Activated T-cell treated with anti-CD3 and anti-CD28 coated beads, Interleukin-2, amount 50 U/mL, for 1 hour (primary cell): ENCODE data around the gene DGCR8.

Source experiments
- DNase-seq: peaks from one replicate; pipeline ENCODE4 v3.0.0-alpha.2; 2020

The DGCR8 gene

DNA sequence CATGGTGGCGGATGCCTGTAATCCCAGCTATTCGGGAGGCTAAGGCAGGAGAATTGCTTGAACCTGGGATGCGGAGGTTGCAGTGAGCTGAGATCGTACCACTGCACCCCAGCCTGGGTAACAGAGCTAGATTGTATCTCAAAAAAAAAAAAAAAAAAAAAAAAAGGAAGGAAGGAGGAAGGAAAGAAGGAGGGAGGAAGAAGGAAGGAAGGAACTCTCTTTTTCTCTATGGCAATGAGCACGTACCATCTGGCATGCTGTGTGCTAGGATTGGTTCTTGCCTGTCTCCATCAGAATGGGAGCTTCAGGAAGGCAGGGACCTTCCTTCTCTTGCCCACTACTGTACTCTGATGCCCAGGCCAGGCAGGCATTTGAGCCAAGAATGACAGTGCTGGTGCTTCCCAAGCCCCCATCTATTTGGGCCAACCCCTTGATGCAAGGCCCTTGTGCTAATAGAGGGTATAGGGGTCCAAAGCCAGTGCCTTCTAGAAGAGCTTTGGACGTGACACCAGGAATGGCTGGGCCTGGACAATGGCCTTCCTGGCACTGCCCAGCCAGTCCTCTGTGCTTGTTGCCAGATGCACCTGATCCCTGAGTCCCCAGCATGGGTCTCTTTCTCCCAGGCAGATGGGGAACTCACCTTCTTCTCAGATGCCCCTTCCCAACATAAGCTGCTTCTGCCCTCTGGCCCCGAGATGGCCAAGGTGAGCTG lies 10.6 kb upstream of the DGCR8 start:
- DNase-seq = no peak

DNA sequence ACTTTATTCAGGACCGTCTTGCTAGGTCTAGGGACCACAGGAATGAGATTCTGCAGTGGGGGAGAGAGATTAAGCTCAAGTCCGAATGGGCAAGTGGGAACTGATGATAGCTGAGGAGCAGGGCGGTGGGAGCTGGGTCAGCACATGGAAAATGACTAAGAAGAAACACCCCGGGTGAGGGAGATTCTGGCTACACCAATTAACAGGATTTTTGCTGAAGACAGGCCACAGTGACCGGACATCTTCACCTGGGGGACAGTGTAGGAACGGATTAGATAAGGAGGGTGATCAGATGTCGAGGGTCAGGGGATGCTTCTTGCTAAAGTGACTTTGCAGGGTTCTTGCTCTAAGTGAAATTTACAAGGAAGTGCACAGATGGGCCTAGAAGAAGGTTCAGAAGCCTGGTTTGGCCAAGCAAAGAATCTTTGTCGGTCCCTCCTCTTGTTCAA lies 8.5 kb upstream of the DGCR8 start:
- DNase-seq = no peak

DNA sequence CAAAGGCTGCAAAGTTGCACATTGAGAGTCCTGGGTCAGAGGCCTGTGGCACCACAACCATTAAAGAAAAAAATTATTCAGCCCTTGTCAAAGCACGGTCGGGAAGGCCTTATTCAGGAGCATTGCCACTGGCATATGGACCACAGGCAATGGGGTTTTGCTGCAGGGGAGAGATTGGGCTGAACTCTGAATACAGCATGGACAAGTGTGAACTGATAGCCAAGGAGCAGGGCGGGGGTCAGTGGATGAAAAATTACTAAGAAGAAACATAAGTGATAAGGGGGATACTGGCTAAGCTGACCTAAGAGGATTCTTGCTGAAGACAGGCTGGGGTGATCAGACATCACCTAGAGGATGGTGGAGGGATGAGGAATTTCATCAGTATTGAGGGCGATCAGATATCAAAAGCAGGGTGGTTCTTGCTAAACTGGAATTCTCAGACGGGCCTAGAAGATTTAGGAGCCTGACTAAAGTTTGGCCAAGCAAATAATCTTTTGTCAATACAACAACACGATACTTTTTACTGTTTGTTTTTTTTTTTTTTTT lies 3.3 kb upstream of the DGCR8 start:
- DNase-seq = no peak

DNA sequence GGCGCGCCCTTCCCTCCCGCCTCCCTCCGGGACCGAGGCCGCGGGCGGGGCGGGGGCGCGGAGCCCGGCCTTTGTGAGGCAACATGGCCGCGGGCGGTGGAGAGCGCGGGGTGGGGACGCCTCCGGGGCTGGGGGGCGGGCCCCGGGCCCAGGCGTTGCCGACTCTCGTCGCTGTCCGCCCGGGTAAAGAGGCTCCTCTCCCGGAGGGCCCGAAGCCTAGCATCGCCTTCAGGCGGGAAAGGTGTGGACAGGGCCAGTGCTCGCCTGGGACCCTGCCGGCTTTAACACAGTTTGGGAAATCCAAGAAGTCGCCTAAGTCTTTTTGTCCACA lies 369 bp downstream of the DGCR8 start:
- DNase-seq = peak; percentile 81

DNA sequence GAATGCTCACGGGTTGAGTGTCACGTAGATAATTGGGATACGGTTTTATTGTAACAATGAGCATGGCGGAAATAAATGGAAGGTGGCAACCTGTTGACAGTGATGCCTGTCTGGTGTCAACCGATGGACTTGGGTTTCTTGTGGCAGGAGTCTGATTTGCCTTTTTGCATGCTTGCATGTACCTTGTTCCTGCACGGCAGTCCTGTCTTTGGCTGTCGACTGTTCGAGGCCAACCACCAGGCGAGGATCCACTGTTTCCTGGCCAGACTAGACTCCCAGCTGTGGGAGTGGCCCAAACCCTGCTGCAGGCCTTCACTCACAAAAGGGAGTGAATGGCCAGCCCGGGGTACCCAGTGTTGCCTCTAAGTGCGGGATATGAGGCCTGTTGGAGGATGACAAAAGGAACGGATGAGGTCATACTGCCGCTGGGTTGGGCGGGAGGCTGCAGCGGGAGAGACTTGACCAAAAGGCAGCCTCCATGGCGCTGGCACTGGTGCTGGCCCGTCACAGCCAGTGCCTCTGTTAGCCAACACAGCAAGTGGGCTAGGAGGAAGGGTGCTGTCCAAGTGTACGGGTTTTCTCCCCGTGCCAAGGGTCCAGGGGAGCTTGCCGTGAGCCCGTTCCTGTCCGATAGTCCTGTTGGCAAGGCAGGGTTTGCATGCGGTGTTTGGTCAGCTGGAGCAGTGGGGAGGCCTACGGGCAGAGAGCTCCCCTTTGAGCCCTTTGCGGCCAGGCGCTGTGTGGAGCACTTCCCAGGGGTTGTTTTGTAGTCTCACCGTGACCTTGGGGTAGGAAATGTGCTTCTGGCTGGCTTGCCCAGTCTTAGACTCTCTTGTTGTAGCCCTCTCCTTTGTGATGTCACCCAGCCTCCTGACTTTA lies 974 bp downstream of the DGCR8 start:
- DNase-seq = peak; percentile 32

DNA sequence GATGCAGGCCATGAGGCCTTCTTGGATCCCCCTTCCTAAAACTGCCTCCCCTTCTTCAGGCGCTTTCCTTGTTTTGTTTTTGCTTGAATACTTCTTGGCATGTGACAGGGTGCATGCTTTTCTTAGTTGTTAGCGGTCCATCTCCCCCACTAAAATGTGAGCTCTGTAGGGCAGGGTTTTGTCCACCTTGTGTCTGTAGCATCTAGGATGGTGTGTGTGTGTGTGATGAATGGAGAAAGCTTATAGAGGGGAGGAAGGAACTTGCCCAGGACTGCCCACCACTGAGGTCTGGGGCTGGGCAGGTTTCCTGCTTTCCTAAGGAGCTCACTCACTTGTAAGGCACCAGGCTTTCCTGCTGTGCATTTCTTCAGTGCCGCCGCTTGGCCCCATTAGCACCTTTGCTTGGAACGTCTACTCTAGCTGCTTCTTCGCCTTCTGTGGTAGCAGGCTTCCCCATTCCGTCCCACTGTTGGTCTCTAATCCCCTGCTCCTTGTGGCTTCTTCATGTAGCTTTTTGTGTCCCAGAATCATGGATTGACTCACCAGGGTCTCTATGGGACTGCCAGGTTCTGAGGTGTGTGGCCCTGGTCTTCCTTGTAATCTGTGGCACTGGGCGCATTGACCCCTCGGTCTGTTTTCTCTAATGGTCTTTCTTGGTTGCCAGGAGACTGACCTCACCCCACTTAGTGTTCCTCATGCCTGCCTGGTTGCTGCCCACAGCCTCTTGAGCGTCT lies 3.3 kb downstream of the DGCR8 start:
- DNase-seq = no peak

DNA sequence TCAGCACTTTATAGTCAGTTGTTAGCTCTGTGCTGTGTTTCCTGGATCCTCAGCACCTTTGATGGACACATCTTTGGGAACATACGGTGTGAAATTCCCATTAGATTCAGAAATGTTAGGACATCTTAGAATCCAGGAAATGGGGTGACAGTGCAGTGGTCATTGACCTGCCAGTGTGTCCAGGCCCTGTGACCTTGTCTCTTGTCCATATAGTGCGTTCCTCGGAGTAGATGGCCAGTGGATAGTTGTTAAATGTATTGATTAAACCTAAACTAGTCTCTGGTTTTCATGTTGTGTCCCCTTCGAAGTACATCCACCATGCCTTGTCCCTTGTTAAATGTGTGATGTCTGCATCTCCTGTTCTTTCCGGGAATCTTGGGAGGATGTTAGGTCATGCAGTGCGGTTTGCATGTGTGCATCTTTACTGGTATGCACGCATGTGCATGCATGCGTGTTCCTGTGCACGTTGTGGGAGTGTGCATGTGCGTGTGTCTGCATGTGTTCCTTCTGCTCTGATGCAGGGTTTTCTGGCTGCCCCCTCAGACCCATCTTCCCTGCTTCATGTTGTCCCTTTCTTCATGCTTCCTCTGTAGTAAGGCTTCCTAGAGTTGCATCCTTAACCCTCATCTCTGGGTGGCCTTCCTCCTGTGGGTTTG lies 4.0 kb downstream of the DGCR8 start:
- DNase-seq = no peak

DNA sequence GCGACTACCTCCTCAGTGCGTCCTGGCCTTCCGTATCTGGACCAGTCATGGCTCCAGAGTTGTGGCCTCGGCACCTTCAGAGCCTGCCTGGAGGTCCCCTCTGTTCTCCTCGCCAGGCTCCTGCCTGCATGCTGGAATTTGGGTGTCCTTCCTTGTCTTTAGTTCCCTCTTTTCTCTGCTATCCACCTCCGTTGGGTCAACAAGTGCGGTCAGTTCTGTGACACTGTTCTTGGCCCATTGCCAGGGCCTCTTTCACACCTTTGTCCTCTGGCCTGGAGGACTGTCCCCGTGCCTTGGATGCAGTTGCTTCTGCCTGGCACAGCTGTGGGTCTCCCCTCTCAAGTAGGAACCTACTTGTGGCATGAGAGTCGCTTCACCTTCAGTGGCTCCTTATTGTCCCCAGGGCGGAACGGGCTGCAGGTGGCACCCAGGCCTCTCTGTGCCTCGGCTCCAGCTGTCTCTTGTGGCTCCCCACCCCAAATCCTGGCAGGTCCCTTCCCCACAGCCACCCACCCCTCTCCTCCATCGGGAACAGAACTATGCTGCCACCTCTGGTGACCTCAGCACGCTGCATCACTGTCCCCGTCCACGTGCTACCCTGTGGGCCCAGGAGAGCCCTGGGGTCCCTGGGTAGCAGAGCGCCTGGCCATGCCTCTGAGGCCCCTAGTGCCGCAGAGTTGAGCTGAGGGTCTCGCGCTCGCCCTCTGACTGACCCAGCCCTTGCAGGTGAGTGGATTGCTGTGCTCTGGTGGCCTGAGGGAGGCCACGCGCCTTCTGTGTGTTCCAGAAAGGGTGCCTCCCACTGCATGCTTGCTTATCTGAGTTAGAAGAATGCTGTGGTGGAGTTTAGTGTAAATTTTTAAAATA lies 4.7 kb downstream of the DGCR8 start:
- DNase-seq = no peak

DNA sequence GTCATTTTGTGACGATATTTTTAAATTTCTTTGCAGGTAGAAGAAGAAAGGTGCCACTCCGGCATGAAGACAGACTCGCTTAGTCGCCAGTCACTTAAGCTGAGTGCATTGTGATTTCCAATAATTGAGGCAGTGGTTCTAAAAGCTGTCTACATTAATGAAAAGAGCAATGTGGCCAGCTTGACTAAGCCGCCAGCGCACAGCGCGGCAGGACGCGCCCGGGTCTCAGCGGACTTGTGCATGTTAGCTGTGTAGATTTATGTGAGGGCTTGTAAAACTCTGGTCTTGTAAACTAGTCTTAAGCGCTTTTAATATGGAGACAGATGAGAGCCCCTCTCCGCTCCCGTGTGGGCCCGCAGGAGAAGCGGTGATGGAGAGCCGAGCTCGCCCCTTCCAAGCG lies 5.6 kb downstream of the DGCR8 start:
- no peak for DNase-seq

DNA sequence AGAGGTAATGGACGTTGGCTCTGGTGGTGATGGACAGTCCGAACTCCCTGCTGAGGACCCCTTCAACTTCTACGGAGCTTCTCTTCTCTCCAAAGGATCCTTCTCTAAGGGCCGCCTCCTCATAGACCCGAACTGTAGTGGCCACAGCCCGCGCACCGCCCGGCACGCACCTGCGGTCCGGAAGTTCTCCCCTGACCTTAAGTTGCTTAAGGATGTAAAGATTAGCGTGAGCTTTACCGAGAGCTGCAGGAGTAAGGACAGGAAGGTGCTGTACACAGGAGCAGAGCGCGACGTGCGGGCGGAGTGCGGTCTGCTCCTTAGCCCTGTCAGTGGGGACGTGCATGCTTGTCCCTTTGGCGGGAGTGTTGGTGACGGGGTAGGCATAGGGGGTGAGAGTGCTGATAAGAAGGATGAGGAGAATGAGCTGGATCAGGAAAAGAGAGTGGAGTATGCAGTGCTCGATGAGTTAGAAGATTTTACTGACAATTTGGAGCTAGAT lies 6.1 kb downstream of the DGCR8 start:
- no peak for DNase-seq

DNA sequence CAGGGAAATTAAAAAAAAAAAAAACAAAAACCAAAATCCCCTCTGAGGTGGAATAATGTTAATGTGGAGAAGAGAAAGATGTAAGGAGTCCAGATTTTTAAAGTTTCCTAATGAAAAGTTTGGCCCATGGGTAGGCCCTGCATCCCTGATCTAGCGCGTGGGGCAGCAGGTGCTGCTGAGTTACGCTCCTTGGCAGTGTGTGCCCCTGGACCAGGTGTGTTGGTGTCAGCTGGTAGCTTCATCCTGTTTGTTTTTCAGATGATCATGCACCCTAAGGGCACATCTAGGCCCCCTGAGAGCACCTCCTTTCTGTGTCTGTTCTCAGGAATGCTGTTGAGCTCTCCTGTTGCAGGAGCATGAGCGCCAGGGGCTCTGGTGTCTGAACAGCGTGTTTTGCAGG lies 6.7 kb downstream of the DGCR8 start:
- no peak for DNase-seq

DNA sequence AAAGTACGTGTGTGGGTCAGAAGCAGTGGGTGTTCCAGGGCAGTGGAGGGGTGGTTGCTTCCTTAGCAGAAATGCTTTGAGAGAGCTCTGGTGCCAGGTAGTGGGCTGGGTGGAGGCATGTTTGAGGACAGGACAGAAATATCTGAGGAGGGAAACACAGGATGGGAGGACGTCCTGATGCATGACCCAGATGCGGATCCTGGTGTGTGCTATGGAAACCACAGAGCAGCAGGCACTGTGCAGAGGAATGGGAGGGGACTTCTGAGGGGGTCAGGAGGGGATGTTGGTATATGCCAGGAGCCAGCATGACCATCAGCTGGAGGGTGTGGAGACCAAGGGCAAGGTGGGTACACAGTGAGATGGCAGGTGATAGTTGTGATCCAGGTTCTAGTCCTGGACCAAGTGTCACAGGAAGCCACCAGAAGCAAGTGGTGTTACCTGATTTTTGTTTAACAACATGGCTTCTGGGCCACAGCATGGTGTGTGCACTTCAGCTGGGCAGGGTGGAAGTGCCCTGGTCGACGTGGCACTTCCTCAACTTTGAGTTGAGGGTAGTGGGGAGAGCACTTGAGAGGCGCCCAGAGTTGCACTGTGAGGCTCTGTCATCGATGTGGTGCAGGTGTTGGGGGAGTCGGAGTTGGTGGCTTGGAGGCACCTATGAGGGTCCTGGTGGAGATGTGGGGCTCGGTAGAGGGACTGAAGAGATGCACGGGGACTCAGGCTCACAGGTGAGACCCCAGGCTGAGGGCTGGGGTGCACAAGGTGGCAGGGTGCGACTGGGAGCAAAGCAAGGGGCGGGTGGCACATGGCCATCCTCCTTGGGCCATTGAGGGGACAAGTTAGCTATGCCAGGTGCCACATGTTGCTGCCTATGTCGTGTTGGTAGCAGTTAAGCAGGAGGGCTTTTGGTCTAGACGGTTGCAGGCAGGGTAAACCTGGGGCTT lies 7.5 kb downstream of the DGCR8 start:
- DNase-seq = no peak

DNA sequence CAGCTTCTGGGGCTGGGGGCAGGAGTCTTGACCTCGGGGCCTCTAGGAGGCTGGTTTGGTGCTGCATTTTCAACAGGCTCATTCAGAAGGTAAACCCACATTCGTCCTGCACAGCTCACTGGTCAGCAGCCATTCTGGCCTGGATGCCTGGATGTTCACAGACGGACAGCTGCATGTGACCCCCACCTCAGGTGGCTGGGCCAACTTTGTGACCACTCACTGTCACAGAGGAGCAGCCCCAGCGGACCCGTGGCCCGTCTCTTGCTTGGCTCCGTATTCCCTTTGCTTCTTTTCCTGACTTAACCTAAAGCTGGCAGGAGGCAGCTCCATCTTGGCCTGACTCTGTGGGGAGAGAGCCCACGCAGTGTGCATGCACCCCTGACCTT lies 8.2 kb downstream of the DGCR8 start:
- DNase-seq = no peak

DNA sequence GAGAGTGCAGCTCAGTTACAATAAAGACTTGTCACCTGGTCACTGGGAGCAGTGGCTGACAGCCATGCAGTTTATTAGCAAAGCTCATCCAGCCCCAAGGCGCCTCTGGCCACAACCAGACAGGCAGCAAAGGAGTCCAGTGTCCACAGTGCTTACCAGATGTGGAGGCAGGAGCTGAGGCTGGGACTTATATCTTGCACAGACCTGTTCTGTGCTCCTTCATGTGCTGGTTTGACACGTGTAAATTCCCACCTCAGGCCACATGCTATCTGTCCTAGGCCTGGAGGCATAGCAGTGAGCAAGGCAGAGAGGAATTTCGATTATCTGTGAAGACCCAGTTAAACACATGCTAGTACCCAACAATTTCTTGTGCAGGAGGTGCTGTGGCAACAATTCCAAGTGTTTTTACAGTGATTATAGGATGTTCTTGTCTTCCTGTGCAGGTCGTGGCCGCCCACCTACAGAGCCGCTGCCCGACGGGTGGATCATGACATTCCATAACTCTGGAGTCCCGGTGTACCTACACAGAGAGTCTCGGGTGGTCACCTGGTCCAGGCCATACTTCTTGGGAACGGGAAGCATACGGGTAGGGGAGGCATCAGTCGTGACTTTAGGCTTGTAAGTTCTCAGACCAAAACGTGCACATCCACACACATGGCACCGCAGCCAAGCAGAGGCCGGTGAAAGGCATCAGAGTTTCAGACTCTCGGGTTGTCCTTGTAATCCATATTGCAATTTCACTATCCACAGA lies 9.4 kb downstream of the DGCR8 start:
- DNase-seq = no peak

DNA sequence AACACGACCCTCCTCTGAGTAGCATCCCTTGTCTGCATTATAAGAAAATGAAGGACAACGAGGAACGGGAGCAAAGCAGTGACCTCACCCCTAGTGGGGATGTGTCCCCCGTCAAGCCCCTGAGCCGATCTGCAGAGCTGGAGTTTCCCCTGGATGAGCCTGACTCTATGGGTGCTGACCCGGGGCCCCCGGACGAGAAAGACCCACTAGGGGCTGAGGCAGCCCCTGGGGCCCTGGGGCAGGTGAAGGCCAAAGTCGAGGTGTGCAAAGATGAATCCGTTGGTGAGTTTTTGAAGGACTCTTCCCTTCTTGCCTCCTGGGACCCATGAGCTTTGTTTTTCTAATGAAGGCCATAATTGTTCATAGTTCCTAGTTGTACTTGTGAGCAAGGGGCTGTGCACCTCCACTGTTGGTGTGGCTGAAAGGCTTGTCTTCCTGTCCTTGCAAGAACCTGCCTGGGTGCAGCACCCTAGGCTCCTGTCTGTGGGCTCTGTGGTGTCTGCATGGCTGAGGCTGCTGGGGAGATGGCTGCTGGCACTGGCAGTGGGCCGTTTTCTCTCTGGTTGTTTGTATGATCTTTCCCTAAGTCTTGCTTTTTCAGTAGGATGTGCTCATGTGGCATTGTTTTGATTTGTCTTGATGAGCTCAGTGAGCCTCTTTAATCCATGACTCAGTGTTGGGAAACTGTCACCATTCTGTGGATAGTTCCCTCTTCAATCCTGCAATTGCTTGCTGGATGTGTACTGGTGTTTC lies 10.1 kb downstream of the DGCR8 start:
- no peak for DNase-seq

DNA sequence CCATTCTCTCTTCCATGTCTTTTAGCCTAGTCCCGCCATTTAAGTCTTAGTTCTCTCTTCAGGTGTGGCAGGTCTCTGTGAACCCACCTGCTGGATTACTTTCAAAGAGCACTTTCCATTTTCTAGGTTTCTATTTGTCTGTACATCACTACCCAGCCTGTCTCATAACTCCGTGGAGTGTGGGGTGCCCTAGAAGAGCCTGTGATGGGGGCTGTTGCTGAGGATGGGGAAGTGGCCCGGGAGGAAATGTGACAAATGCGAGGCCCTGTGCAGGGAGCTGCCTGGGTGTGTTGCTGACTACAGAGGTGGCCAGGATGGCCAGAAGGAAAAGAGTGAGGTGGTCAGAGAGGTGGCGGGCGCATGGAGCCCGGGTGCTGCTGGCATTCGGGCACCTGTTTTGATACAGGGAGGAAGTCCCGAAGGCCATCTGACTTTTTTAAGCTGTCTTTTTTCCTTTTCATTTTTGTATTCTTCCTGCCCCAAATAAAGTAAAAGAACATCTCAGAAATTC lies 10.7 kb downstream of the DGCR8 start:
- no peak for DNase-seq

DNA sequence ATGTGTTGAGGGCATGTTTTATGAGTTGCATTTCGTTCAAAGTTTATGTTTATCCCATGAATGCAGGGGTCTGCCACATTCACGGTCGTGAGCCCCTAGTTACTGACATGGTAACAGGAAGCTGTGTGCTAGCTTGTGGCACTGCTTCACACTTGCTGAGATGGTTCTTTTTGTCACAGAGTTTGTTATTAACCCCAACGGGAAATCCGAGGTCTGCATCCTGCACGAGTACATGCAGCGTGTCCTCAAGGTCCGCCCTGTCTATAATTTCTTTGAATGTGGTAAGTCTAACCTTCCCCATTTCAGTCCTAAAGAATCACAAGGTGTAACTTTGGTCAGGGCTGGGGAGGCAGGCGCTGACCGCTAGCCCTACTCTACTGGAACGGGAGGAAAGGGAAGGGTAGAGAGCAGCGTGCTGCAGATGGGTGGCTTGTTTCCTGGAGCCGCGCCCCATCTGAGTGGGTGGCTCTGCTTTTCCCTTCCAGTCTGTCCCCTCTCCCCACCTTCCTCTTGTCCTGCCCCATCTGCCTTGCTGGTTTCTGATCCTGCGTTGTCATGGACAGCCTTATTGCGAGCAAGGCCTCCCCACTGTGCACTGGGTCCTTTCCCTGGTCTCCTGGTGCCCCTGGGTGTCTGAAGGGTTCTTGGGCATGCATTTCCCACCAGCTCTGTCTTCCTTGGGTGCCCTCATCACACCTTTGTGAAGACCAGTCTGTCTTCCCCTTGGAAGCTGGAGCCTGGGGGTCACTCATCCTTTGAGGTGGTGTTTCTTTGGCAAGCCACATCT lies 11.8 kb downstream of the DGCR8 start:
- DNase-seq = no peak

DNA sequence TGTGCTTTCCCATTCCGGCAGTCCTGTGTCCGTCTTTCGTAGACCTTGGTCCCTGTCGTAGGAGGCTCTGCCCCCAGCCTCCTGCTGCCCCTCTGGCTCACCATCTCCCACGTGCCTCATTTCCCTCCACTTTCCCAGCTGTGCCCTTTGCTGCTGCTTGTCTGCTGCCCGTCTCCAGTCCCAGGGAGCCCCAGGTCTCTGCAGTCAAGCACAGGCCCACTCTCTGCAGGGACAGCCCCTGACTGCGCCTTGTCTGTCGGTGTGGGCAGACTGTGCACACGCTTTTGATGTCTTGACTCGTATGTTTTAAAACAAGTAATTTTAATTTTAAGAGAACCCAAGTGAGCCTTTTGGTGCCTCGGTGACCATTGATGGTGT lies 12.4 kb downstream of the DGCR8 start:
- DNase-seq = no peak
